OCI-LY1 (cell line): ENCODE measurements around the gene FBXL17.

ENCODE experiments used
- H2AFZ ChIP-seq: fragments of 200-600 bp; sonication (generic), shearing (Covaris generic); 2 replicates; pipeline ENCODE4 v1.6.0; 2014; ENCODE audit warnings: antibody characterized with exemption, mild to moderate bottlenecking, low read length
- H3F3A ChIP-seq: fragments of 200-600 bp; sonication (generic), shearing (Covaris generic); 2 replicates; pipeline ENCODE4 v1.6.0; 2014; ENCODE audit warnings: mild to moderate bottlenecking, antibody characterized with exemption, low read length, moderate library complexity; ENCODE audit not compliant: insufficient read depth
- H3K27ac ChIP-seq: fragments of 200-600 bp; sonication (generic); 2 replicates; pipeline ENCODE4 v1.5.1; 2014; ENCODE audit warnings: low read length, mixed run types, mild to moderate bottlenecking, low read depth; ENCODE audit not compliant: poor library complexity, severe bottlenecking
- H3K27me3 ChIP-seq: fragments of 200-600 bp; sonication (generic); 2 replicates; pipeline ENCODE4 v1.6.0; 2014; ENCODE audit warnings: antibody characterized with exemption, mild to moderate bottlenecking, low read length, moderate library complexity; ENCODE audit not compliant: insufficient read depth
- H3K36me3 ChIP-seq: fragments of 200-600 bp; sonication (generic); 2 replicates; pipeline ENCODE4 v1.6.1; 2014; ENCODE audit warnings: mild to moderate bottlenecking, antibody characterized with exemption, low read length, moderate library complexity, mixed read lengths; ENCODE audit not compliant: insufficient read depth
- H3K4me1 ChIP-seq: fragments of 200-600 bp; sonication (generic); 2 replicates; pipeline ENCODE4 v1.5.1; 2014; ENCODE audit warnings: mild to moderate bottlenecking, low read length, moderate library complexity; ENCODE audit not compliant: insufficient read depth, severe bottlenecking
- H3K4me2 ChIP-seq: fragments of 200-600 bp; sonication (generic), shearing (Covaris generic); 2 replicates; pipeline ENCODE4 v1.6.1; 2014; ENCODE audit warnings: low read length
- H3K4me3 ChIP-seq: fragments of 200-600 bp; sonication (generic); 2 replicates; pipeline ENCODE4 v1.5.1; 2014; ENCODE audit warnings: low read length, low read depth, mild to moderate bottlenecking, mixed read lengths; ENCODE audit not compliant: poor library complexity, severe bottlenecking
- H3K79me2 ChIP-seq: fragments of 200-600 bp; shearing (Covaris generic); 2 replicates; pipeline ENCODE4 v1.6.1; 2016; ENCODE audit warnings: mixed run types, low read length, mixed read lengths; ENCODE audit not compliant: insufficient read depth
- H3K9ac ChIP-seq: fragments of 200-600 bp; sonication (generic), shearing (Covaris generic); 2 replicates; pipeline ENCODE4 v1.6.1; 2014; ENCODE audit warnings: mild to moderate bottlenecking, low read length, mixed read lengths
- H3K9me2 ChIP-seq: fragments of 200-600 bp; sonication (generic), shearing (Covaris generic); 2 replicates; pipeline ENCODE4 v1.6.1; 2014; ENCODE audit warnings: low read depth, mild to moderate bottlenecking, low read length, mixed read lengths
- H3K9me3 ChIP-seq: fragments of 200-600 bp; shearing (Covaris generic); 2 replicates; pipeline ENCODE4 v1.6.1; 2014; ENCODE audit warnings: low read length, mixed read lengths
- H4K20me1 ChIP-seq: fragments of 200-600 bp; sonication (generic), shearing (Covaris generic); 2 replicates; pipeline ENCODE4 v1.6.0; 2016; ENCODE audit warnings: mild to moderate bottlenecking, low read length; ENCODE audit not compliant: insufficient read depth
- CTCF ChIP-seq: fragments of 200-600 bp; sonication (generic), shearing (Covaris generic); IDR thresholded peaks from 2 replicates; pipeline ENCODE4 v1.5.1; 2017; ENCODE audit warnings: mild to moderate bottlenecking, antibody characterized with exemption, low read length, moderate library complexity, mixed read lengths
- EZH2 ChIP-seq: fragments of 200-600 bp; sonication (generic), shearing (Covaris generic); IDR thresholded peaks from 2 replicates; pipeline ENCODE4 v1.8.0; 2017; ENCODE audit warnings: borderline replicate concordance, mixed run types, mild to moderate bottlenecking, antibody characterized with exemption, low read length, moderate library complexity, mixed read lengths

The FBXL17 gene

GRCh38 chr5:107993341-107993740, 388.6 kb downstream of the FBXL17 start:
- no peak for TF ChIP-seq CTCF
- TF ChIP-seq EZH2 = no peak
- H3K9ac ChIP-seq = no peak overlapping the region

GRCh38 chr5:107990881-107991810, 390.8 kb downstream of the FBXL17 start:
- H3K9ac ChIP-seq = no peak overlapping the region
- no peaks in the 10 kb centered on the region for H3K9me2 ChIP-seq
- no peak overlapping the region for H3K27ac ChIP-seq
- no peaks in the 10 kb centered on the region for H3K9me3 ChIP-seq
- no peak overlapping the region for H2AFZ ChIP-seq
- H4K20me1 ChIP-seq = no peaks in the 10 kb centered on the region
- H3K79me2 ChIP-seq = no peaks in the 10 kb centered on the region
- H3K4me1 ChIP-seq = no peaks in the 10 kb centered on the region
- no peaks in the 10 kb centered on the region for H3K27me3 ChIP-seq
- no peaks in the 10 kb centered on the region for H3K36me3 ChIP-seq
- no peaks in the 10 kb centered on the region; the same call in 1 of the 2 replicates for H3F3A ChIP-seq
- TF ChIP-seq EZH2 (no peak), CTCF (no peak)
- no peak overlapping the region for H3K4me3 ChIP-seq
- no peak overlapping the region for H3K4me2 ChIP-seq

More at GRCh38 chr5:107993341-107993740, 388.6 kb downstream of the FBXL17 start:
- Histone ChIP-seq H3K36me3 (no peaks in the 10 kb centered on the region), H3K4me1 (no peaks in the 10 kb centered on the region), H3K79me2 (no peaks in the 10 kb centered on the region), H3K4me2 (no peak overlapping the region), H4K20me1 (no peaks in the 10 kb centered on the region), H2AFZ (no peak overlapping the region), H3K27ac (no peak overlapping the region), H3K27me3 (no peaks in the 10 kb centered on the region), H3K9me2 (no peaks in the 10 kb centered on the region), H3K9me3 (no peaks in the 10 kb centered on the region), H3F3A (no peaks in the 10 kb centered on the region), H3K4me3 (no peak overlapping the region)

- H3K9ac ChIP-seq = no peak overlapping the region
- H3F3A ChIP-seq = no peaks in the 10 kb centered on the region; the same call in 1 of the 2 replicates
- no peaks in the 10 kb centered on the region for H4K20me1 ChIP-seq
- H3K9me3 ChIP-seq = no peaks in the 10 kb centered on the region
- H3K27me3 ChIP-seq = no peaks in the 10 kb centered on the region
- no peak overlapping the region for H2AFZ ChIP-seq
- no peaks in the 10 kb centered on the region for H3K4me1 ChIP-seq
- H3K4me3 ChIP-seq = no peak overlapping the region
- H3K36me3 ChIP-seq = no peaks in the 10 kb centered on the region
- no peak overlapping the region for H3K4me2 ChIP-seq
- H3K79me2 ChIP-seq = no peaks in the 10 kb centered on the region
- H3K9me2 ChIP-seq = no peaks in the 10 kb centered on the region
- H3K27ac ChIP-seq = no peak overlapping the region
- TF ChIP-seq EZH2 (no peak), CTCF (no peak)
Observed at GRCh38 chr5:107985144-107985543, 396.8 kb downstream of the FBXL17 start.
